Smooth muscle cell of the umbilical artery (primary cell): Measurements from ENCODE around the gene ARPC1B. TPM values are rescaled to one million over a fixed set of nuclear protein-coding genes. Genes with fewer than 3 reads are reported as not detected.

ENCODE experiments used
- total RNA-seq: library from RNA; depleted of rRNA; stranded (reverse); fragments of >200 nt; gene quantifications from 2 replicates; pipeline ENCODE4 v1.2.3, GENCODE V29; 2014

ARPC1B gene
- 395 and 544 TPM in 2 replicates for total RNA-seq

DNA sequence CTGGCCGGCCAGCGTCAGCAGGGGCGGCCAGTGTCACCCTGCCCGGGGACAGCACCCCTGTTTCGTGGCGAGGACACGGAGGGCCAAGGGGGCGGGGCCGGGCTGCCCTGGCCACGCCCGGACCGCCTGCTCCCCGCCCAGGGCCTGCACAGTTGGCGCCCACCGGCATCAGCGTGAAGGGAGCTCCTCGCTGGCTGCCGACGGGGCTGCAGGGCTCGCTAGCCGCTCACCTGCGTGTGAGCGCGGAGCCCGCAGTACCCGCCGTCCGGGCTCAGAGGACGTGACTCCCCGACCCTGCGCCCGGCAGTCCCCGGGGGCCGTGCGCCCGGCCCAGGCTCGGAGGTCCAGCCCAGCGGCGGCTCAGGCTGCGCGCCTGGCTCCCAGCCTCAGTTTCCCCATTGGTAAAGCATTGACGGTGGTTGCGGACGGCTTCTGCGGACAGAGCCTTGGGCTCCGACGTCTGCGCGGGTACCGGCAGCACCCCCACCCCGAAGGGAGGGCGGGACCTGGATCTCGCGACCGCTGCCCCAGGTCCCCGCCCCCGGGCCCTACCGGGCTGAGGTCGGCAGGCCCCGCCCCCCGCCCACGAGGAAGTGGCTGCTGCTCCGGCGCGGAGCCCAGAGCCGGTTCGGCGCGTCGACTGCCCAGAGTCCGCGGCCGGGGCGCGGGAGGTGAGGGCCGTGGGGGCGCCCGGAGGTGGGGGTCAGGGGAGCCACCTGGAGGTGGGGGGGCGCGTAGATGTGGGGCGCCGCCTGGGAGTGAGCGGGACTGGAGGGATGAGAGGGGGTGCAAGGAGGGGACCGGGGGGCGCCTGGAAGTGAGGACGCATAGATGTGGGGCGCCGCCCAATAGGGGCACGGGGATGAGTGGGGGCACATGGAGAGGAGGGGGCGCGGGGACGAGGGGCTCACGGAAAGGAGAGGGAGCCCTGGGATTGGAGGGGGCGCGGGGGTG is at the start of gene ARPC1B:
ARPC1B (plus strand) TSS at position 620 of the 954 bp plus-strand sequence. CDS start 10,985 bp downstream, outside the sequence.

DNA sequence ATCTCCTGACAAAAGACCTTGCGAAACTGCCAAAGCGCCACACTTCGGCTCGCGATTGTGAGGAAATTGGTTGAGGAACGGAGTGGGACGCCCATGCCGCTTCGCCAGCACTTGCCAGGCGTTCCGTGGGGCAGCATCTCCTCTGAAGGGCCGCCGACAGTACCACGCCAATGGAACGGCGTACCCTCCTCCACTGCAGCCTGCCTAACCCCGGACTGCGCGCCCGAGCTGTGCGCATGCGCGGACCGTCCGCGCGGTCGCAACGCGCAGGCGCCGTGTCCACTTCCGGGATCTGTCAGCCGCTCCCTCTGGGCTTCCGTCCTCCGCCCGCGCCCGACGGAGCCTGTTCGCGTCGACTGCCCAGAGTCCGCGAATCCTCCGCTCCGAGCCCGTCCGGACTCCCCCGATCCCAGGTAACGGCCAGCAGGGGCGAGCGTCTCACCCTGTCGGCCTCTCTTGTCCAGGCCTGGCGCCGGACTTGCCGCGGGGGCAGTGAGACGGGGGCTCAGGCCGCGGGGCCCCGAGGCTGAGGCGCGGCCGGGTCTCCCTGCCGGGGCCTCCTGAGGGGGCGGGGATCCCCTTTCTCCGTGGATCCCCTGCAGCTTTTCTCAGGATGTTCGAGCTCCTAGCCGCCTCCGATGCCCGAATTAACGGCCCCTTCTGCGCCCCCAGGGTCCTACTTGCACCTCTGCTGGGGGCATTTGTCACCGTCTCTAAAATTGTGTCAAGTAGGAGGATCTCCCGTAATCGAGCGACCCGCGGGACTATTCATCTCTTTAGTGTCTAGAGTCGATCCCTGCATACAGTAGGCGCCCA is 48.7 kb upstream of the ARPC1B start, which contains the start of gene ARPC1A:
ARPC1A (plus strand) TSS at position 307 of the 816 bp plus-strand sequence. CDS start 7,456 bp downstream, outside the sequence.

DNA sequence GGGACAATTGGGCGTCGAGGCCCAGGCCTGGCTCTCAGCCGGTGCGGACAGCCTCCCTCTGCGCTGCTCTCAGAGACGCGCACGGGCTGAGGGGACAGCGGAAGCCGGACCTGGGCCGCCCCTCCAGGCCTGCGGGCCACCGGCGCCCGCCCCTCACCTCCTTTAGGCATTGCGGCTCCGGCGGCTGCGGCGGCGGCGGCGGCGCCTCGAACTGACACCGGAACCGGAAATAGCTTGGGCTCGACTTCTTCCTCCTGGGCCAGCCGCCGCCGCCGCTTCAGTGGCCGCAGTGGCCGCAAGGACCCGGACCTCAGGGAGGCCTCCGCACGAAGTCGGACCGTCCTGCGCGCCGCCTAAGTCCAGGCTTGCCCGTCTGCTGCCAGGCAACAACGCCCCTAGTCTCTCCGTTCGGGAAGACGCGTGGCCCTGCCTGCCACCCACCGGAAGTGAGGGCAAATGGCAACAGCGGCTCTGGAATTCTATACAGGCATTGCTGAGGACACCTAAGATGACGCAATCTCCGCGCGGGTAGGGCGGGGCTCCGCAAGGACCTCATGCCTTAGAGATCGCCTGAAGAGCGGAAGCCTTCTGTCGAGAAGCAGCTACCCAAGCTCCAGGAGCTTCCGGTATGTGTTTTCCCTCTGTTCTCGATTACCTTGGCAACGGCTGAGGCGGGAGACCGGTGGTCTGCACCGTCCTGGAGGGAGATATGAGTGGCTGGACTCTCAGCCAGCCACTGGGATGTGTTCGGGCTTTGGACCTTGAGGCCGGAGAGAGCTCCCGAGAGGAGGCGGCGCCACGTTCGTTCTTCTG is 34.1 kb downstream of the ARPC1B start, which contains the start of the genes BUD31 and PDAP1:
BUD31 (plus strand) TSS at position 591 of the 813 bp plus-strand sequence. CDS start 2,124 bp downstream, outside the sequence.
PDAP1 (minus strand) TSS at position 219 of the 813 bp plus-strand sequence; CDS start at position 170, 49 bp downstream.

DNA sequence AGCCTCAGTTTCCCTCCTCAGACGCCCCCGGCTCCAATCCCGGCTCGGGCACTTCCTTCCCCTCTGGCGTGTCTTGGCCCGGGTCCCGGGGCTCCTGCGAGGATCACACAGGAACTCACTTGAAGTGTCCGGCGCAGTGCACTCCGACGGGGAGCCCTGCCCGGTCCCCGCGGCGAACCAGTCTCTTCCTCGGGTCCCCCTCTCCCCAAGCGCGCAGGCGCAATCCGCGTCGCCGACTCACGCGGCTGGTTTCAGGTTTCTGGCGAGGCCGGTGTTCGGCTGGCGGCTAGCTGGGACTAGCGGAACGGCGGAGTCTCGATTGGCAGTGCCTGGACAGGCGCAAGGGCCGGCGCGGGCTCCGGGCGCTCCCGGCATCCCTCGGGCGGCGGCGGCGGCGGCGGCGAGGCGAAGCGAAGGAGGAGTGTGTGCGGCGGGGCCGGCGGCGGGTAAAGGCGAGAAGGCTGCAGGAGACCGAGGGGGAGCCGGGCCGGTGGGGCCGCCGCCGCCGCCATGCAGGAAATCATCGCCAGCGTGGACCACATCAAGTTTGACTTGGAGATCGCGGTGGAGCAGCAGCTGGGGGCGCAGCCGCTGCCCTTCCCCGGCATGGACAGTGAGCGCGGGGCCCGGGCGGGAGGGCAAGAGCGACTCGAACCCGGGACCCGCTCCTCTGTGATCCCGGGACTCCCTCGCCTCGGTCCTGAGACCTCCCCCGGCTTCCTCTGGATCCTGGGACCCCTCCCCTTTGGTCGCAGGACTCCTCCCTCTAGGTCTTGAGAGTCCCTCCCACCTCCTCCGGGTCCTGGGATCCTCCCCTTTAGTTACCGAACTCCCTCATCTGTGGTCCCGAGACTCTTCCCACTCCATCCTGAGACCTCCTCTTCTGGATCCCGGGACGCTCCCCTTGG is 64.3 kb downstream of the ARPC1B start, which contains the start of the genes CPSF4 and PTCD1:
CPSF4 (plus strand) TSS at position 371 of the 908 bp plus-strand sequence; CDS start at position 511, 140 bp downstream.
PTCD1 (minus strand) TSS at position 226 of the 908 bp plus-strand sequence. CDS start 3,556 bp downstream, outside the sequence.

Other genes with a start within 250 kb of the ARPC1B start
- gene SMURF1, start 230.6 kb upstream of the ARPC1B start, total RNA-seq, result 25.5 and 44.5 TPM in 2 replicates
- gene KPNA7, start 166.6 kb upstream of the ARPC1B start, total RNA-seq, result not detected in 2 replicates
- gene MYH16, start 101.9 kb upstream of the ARPC1B start, total RNA-seq, result under 0.01 and 0.32 TPM in 2 replicates
- 230 and 311 TPM in 2 replicates for gene ARPC1A, start 48.8 kb upstream of the ARPC1B start, total RNA-seq
- 54.9 and 85.2 TPM in 2 replicates for gene PDAP1, start 33.9 kb downstream of the ARPC1B start, total RNA-seq
- gene BUD31, start 34.2 kb downstream of the ARPC1B start, total RNA-seq, result 76.3 and 77.2 TPM in 2 replicates
- 5.3 and 6.6 TPM in 2 replicates for gene PTCD1, start 64.1 kb downstream of the ARPC1B start, total RNA-seq
- gene CPSF4, start 64.2 kb downstream of the ARPC1B start, total RNA-seq, result 35.4 and 40.1 TPM in 2 replicates
- 375 and 564 TPM in 2 replicates for gene ATP5MF, start 91.4 kb downstream of the ARPC1B start, total RNA-seq
- gene ZNF789, start 98.2 kb downstream of the ARPC1B start, total RNA-seq, result 4.2 and 8.3 TPM in 2 replicates
- gene ZNF394, start 125.6 kb downstream of the ARPC1B start, total RNA-seq, result 18.1 and 25.8 TPM in 2 replicates
- 11.3 and 13.7 TPM in 2 replicates for gene ZKSCAN5, start 129.9 kb downstream of the ARPC1B start, total RNA-seq
- 6.2 and 7.2 TPM in 2 replicates for gene FAM200A, start 177.4 kb downstream of the ARPC1B start, total RNA-seq
- 49.6 and 68.9 TPM in 2 replicates for gene ZNF655, start 183.9 kb downstream of the ARPC1B start, total RNA-seq
- 0.89 TPM in 1 of 2 replicates, not detected in the other for gene TMEM225B, start 223.5 kb downstream of the ARPC1B start, total RNA-seq
- gene ZSCAN25, start 242.2 kb downstream of the ARPC1B start, total RNA-seq, result 9.2 and 9.7 TPM in 2 replicates